ENCODE measurements around the gene PPFIBP1.

DNA sequence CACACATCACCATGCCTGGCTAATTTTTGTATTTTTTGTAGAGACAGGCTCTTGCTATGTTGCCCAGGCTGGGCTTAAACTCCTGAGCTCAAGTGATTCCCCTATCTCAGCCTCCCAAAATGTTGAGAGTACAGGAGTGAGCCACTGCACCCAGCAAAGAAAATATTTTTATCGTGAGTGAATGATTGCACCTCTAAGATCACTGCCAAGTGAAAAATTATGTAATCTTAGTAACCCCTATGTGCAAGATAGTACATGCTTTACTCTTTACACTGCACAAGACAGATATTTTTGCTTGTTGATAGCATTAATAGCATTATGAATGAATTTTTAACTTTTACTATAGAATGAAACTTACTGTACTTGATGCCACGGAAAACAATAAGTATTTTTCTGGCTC, 183.2 kb downstream of the PPFIBP1 start:
- TF ChIP-seq POLR2A (IDR thresholded peaks at IDR 0.05; ENCODE audit: control extremely low read depth in 1 of 2, low read depth in 2 of 2, low read length in 2 of 2) (no peak), CEBPB (IDR thresholded peaks at IDR 0.05; ENCODE audit: low read depth, low read length) (no peak), CHD2 (IDR thresholded peaks at IDR 0.05; ENCODE audit: low read length) (no peak), EP300 (IDR thresholded peaks at IDR 0.05; ENCODE audit: borderline replicate concordance in 1 of 2, low read depth in 2 of 2, low read length in 2 of 2) (no peak)
- TF ChIP-seq, protein P1, sequence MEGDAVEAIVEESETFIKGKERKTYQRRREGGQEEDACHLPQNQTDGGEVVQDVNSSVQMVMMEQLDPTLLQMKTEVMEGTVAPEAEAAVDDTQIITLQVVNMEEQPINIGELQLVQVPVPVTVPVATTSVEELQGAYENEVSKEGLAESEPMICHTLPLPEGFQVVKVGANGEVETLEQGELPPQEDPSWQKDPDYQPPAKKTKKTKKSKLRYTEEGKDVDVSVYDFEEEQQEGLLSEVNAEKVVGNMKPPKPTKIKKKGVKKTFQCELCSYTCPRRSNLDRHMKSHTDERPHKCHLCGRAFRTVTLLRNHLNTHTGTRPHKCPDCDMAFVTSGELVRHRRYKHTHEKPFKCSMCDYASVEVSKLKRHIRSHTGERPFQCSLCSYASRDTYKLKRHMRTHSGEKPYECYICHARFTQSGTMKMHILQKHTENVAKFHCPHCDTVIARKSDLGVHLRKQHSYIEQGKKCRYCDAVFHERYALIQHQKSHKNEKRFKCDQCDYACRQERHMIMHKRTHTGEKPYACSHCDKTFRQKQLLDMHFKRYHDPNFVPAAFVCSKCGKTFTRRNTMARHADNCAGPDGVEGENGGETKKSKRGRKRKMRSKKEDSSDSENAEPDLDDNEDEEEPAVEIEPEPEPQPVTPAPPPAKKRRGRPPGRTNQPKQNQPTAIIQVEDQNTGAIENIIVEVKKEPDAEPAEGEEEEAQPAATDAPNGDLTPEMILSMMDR (IDR thresholded peaks at IDR 0.05; ENCODE audit: control extremely low read depth in 1 of 3, insufficient read depth in 1 of 3, low read depth in 1 of 3, low read length in 3 of 3): no peak

Data from H1 (cell line).